HEK293T (cell line): ENCODE measurements around the gene CACNA1G.

ENCODE experiments used
- CTCF ChIA-PET: fragments of 350-600 bp; formaldehyde crosslinking; extraction: SDS; loops from one replicate; lab custom pipeline; 2021; ENCODE audit warnings: antibody characterized with exemption, inconsistent platforms; lab: Yijun Ruan, JAX
- POLR2A ChIA-PET: fragments of 350-600 bp; formaldehyde crosslinking; extraction: SDS; loops from one replicate; lab custom pipeline; 2020; ENCODE audit warnings: antibody characterized with exemption, inconsistent platforms; lab: Yijun Ruan, JAX
- DNase-seq: peaks from one replicate; pipeline ENCODE4 v3.0.0; 2012; ENCODE audit warnings: mixed read lengths; ENCODE audit errors: extremely low spot score
- L3MBTL2 ChIP-seq: fragments of 450-650 bp; conservative IDR thresholded peaks from 2 replicates; pipeline ENCODE4 v1.6.1; 2016; ENCODE audit warnings: mild to moderate bottlenecking
- NFRKB ChIP-seq: fragments of 450-650 bp; IDR thresholded peaks from 2 replicates; pipeline ENCODE4 v1.6.1; 2016; ENCODE audit warnings: mild to moderate bottlenecking, moderate library complexity
- TARDBP ChIP-seq: fragments of 450-650 bp; IDR thresholded peaks from 2 replicates; pipeline ENCODE4 v1.6.1; 2016
- TF ChIP-seq, protein P1 (sequence below): fragments of 450-650 bp; IDR thresholded peaks from 2 replicates; pipeline ENCODE4 v1.6.1; 2016

CACNA1G gene

DNA sequence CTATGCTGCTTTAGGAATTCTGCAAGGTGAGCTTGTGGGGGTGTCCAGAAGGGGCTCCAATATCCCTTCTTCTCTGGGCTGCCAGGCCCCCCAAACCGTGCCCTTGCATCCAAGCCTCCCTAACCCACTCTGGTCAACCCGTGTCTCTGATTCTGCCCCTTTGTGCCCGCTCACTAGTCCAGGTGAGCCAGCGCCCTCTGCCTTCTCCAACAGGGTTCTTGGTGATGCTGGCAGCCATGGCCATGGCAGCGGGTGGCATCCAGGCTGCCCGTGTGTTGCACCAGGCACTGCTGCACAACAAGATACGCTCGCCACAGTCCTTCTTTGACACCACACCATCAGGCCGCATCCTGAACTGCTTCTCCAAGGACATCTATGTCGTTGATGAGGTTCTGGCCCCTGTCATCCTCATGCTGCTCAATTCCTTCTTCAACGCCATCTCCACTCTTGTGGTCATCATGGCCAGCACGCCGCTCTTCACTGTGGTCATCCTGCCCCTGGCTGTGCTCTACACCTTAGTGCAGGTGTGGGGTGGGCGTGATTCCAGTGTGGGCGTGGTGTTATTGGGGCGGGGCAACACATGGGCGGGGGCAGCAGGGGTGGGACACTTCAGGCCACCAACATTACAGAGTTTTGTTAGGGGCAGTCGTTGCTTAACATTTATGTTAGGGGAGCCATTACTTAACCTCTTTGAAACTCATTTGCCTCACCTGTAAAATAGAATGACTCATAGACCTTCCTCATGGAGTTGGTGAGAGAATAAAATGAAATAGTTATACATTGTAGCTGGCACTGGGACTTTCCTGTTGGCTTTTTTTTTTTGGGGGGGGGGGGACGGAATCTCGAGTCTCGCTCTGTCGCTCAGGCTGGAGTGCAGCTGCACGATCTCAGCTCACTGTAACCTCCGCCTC is 115.8 kb downstream of the CACNA1G start:
- POLR2A ChIA-PET: no interaction called here
- no peak for DNase-seq
- CTCF ChIA-PET: no interaction called here
- TF ChIP-seq, protein P1, sequence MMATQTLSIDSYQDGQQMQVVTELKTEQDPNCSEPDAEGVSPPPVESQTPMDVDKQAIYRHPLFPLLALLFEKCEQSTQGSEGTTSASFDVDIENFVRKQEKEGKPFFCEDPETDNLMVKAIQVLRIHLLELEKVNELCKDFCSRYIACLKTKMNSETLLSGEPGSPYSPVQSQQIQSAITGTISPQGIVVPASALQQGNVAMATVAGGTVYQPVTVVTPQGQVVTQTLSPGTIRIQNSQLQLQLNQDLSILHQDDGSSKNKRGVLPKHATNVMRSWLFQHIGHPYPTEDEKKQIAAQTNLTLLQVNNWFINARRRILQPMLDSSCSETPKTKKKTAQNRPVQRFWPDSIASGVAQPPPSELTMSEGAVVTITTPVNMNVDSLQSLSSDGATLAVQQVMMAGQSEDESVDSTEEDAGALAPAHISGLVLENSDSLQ: no peak
- TF ChIP-seq NFRKB: no peak
- no peak for TF ChIP-seq L3MBTL2
- no peak for TF ChIP-seq TARDBP
